ENCODE data around the gene KLHL6.

Gene KLHL6

DNA sequence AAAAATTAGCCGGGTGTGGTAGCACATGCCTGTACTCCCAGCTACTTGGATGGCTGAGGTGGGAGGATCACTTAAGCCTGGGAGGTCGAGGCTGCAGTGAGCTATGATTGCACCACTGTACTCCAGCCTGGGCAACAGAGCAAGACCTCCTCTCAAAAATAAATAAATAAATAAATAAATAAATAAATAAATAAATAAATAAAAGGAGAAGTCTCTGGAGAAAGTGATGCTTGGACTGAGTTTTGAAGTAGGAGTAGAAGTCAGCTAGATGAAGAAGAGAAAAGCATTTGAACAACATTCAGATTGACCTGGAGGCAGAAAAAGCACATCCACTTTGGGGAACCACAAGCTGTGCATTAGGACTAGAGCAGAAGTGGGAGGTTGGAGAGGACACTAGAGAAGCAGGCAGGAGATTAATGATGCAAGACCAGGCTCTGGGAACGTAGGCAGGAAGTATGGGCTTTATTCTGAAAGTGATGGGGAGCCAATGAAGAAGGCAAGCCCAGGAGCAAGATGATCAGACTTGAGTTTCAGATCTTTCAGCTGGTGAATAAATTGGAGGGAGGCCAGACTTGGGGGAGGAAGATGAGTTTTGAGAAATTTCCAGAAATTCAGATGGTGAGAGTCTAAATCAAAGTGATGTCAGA lies 48.7 kb downstream of the KLHL6 start:
- peak; percentile 31 for DNase-seq (ENCODE audit: low spot score)

DNA sequence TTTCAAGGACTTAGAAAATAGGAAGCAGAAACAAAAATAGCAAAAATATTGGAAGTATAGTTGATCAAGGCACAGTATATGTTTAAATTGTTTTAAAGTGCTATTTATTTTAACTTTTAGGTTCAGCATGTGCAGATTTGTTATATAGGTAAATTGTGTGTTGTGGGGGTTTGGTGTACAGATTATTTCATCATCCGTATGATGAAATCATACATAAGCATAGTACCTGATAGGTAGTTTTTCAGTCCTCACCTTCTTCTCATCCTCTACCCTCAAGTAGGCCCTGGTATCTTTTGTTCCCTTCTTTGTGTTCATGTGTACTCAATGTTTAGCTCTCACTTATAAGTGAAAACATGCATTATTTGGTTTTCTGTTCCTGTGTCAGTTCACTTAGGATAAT lies 50.9 kb downstream of the KLHL6 start:
- DNase-seq (ENCODE audit: low spot score) = no peak

DNA sequence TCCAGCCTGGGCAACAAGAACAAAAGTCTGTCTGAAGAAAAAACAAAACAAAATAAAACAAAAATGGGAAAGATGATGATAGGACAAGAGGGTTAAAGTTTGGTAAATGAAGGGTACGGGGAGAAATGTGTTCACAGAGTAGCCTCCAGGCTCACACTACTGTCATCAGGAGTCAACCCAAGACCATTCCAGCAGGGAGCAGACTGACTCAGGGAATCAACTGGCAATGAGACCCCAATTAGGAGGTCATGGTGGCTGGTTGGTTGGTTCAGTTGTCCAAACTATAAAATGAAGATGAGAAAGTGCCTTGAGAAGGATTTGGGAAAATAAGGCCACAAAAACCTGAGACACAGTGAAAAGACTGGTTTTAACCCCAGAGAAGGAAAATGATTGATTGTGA lies 51.8 kb downstream of the KLHL6 start:
- no peak for DNase-seq (ENCODE audit: low spot score)

DNA sequence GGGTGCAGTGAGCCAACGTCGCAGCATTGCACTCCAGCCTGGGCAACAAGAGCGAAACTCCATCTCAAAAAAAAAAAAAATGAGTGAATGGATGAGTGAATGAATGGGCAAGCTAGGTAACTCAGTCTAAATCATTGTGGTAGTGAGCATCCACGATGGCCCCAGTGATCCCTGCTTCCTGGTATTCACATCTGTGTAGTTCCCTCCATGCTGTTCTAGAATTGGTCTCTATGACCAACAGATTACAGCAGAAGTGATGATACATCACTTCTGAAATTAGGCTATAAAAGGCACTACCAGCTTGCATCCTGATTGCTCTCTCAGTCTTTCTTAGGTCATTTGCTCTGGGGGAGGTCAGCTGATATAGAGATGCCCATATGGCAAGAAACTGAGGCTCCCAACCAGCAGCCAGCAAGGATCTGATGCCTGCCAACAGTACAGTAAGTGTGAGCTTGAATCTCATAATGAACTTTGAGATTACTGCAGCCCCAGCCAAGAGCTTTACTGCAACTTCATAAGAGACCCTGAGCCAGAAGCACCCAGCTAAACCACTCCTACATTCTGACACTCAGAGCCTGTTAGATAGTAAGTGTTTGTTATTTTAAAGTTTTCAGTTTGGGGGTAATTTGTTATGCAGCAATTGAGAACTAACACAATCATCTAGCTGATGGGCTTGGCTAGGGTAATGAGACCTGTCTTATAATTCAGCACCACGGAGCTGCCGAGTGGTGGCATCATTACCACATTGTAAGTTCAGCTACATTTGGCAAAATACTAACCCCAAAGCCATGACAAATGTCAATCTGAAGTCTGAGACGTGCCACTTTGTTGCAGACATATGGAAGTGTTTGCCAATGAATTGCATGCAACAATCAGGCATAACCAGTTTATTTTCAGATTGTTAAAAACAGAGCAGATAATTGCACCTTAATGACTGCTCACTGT lies 53.0 kb downstream of the KLHL6 start:
- peak; percentile 88 for DNase-seq (ENCODE audit: low spot score)

DNA sequence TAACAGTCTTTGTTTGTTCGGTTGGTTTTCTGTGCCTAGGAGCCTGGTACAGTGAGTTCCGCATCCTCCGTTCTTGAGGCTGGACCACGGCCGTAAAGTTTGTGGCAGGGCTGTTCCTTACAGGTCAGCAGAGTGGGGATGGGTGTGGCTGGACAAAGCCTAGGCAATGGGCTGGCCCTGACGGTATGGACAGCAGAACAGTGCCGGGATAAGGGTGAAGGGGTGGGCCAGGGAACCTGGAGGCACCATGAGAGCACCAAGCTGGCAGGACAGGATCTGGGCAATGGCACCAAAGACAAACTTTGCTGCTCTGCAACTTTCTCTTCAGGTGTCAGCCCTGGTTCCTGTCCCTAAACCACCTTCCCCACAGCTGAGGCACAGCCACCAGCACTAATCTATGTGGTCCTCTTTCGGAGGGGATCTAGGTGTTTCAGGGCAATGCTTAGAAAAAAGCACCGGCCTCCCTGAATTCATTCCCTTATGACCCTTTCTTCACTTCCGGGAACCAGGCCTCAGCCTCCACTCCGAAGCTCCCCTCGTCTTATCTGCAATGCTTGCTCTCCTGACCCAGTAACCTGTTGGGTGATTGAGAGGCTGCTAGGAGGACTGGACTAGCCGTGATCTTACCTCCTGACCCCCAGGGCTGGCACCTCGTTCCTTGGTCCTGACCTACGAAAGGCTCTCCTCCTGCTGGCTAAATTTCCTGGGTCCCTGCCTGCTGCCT lies 54.4 kb downstream of the KLHL6 start:
- DNase-seq (ENCODE audit: low spot score) = no peak

DNA sequence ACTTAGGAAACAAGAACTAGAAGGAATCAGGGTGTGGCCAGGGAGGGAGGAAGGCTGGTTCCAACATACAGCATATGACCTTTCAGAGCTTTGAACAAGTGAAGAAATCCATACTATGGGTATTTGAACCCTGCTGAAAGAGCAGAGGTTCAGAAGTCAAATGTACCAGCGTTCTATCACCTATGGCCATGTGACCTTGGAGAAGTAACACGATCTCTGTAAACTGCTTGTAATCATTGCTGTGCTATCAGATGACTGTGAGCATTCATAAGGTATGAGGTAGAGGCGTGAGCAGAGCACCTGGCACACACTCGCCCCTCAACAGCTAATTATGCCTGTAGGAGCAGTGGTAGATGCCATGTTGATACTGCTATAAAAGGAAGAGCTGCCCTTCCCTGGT lies 55.2 kb downstream of the KLHL6 start:
- no peak for DNase-seq (ENCODE audit: low spot score)

DNA sequence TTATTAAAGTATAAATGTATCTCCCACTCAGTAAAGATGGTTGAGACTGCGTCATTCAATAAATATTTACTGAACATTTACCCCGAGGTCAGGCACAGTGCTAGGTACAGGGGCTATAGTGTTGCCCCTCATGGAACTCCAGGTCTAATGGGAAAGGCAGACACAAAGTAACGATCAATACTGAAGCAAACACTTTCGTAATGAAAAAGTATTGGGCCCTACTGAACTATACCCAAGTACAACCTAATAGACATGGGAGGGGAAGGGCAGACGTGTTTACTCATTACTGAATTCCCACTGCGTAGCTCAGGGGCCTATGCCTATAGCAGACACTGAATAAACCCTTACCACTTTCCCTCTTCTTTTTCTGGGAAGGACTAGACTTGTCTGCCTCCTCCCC lies 56.9 kb downstream of the KLHL6 start:
- no peak for DNase-seq (ENCODE audit: low spot score)

DNA sequence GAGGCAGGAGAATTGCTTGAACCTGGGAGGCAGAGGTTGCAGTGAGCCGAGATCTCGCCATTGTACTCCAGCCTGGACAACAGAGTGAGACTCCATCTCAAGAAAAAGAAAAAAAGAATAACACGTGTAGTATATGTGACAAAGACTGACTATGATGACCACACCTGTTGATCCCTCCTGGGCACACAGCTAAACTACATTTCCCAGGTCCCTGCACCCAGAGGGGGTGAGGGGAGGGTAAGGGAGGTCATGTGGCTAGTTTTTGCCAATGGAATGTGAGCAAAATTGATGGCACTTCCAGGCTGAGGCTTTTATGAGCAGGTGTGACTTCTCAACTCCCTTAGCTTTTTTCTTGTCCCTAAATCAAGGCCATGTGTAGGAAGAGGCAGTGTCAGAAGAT lies 58.2 kb downstream of the KLHL6 start:
- no peak for DNase-seq (ENCODE audit: low spot score)

DNA sequence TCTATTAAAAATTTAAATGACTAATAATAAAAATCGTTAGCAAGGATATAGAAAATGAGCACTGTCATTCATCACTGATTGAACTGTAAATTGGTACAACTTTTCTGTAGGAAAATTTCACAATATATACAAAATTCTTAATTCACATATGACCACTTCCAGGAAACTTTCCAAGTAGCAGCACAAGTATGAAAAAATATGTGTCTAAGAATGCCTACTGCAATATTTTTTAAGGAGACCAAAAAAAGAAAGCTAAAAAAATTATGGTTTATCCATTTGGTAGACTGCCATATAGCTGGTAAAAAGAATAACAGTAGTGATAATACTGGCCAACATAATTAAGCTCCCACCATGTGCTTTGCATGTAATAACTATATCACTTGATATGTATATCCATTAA lies 59.2 kb downstream of the KLHL6 start:
- DNase-seq (ENCODE audit: low spot score) = no peak

DNA sequence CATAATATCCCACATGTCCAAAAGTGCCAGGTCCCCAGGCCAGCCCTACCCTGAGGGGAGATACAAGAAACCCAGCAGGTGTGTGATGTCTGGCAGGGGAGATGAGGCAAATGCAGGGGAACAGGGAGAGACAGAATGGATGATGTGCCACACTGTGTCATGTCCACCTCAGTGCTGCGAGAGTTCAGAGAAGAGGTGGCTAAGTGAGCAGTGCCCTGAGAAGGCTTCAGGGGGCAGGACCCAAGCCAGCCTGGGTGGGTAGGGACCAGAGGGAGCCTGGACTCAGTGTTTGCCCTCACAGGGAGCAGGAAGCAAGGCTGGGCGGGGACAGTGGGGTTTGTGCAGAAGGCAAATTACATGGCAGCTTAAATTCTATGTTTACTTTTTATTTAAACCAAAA lies 61.2 kb downstream of the KLHL6 start:
- no peak for DNase-seq (ENCODE audit: low spot score)

DNA sequence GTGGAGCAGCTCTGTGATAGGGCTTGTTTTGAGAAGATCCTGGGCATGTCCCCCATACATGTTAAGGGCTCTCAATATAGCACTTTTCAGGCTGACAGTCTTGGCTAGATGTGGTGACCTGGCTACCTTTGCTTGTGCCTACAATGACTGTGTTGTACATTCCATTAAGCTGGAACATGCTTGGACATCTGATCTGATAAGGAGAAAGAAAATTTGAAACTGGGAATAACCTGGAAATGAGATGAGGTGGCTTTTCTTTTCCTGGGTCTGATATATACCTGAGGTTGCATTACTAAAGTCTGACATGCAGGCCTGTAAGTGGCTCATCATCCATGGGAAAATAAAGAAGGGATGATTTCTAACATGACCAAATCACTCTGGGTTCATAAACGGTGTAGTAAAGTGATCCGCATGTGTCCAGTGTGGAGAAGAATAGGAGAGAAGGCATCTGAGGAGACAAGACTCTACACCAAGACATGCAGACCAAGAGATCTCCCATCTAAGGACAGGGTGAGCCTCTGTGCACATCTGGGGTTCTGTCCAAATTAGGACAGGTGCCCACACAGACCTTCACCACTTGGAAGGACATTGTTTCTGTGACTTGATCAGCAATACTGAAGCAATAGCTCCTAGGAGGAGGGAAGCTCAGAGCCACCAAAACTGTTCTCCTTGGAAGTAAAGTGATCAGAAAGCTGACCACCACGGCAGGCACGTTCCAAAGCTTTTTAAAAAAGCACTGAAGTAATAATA lies 62.0 kb downstream of the KLHL6 start:
- no peak for DNase-seq (ENCODE audit: low spot score)

DNA sequence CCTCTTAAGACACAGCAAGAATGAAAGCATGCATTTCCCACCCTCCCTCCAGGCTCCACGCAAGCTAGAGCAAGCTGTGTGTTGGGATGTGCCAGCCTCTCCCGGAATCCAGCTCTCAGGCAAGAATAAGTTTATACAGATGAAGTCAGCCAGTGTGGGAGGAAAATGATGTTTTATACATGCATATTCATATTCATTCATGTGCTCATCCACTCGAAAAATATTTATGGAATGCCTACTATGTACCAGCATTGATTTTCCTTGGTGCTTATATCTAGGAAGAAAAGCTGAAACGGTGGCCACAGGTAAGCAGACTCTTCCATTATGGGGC lies 62.7 kb downstream of the KLHL6 start:
- no peak for DNase-seq (ENCODE audit: low spot score)

DNA sequence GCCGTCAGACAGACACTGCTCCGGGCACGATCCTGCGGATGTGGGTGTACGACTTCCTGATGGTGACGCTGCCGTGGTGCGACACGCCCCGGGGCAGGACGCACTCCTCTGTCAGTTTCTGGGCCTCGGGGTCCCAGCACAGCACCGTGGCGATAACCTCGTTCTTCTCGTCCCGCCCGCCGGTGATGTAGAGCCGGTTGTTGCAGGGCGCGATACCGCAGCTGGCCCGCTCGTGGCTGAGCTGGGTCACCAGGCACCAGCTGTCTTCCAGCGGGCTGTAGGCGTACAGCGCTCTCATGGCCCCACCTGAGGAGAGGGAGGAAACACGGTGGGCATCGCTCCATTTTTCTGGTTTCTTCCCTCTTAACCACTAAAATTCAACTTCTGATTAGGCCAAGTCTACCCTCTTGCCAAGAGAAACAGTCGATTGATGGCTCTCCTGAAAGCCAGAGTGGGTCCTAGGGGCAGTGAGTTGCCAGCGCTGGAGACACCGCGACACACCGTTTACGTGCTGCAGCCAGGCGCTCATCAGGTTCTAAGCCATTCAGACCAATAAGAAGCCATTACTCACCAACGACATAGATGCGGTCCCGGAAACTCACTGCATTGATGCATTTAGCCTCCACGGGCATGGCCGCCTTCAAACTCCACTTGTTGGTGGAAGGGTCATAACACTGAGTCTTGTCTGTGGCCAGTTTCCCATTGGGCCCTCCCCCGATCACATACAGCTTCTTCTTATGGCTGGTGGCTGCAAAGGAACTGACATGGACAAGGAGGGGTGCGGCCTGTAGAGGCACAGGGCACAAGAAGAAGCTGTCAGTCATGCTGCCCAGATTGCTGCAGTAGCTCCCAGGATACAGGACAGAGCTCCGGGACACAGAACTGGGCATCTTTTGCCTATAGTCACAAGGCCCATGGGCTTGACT lies 63.3 kb downstream of the KLHL6 start:
- DNase-seq (ENCODE audit: low spot score) = no peak

DNA sequence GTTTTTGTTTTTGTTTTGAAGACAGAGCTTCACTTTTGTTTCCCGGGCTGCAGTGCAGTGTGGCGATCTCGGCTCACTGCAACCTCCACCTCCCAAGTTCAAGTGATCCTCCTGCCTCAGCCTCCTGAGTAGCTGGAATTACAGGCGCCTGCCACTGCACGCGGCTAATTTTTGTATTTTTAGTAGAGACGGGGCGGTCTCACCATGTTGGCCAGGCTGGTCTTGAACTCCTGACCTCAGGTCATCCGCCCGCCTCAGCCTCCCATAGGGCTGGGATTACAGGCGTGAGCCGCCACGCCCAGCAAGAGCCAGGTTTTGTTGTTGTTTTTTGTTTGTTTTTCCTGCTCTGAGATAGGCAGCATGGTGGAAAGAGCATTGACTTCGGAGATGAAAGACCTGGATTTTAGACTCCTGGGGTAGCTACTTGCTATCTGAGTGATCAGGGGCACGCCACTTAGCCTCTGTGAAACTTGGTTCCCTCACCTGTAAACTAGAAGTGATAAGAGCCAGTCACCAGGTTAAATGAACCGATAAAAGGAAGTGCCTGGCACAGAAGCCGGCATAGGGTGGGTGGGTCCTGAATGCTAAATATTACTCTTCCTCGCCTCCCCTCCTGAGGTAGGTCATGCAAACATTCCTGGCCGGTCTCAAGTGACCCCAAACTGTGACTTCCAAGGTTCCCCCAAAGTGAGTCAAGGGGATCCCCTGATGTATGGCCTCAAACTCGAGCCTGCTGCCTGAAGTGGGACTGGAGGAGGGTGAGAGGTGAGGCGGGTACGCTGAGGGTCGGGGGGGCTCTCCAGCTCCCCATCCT lies 64.2 kb downstream of the KLHL6 start:
- no peak for DNase-seq (ENCODE audit: low spot score)

DNA sequence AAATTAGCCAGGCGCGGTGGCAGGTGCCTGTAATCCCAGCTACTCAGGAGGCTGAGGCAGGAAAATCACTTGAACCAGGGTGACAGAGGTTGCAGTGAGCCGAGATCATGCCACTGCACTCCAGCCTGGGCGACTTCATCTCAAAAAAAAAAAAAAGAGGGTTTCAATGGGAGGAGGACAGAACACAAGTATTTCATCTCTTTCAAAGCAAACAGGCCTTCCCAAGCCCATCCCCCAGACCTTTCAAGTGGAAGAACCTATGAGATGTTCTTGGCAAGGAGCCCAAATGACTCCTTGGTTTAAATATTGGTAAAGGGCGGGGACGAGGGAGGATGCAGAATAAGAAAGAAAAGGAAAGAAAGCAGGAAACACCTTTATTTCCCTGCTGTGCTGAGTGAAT lies 64.9 kb downstream of the KLHL6 start:
- no peak for DNase-seq (ENCODE audit: low spot score)

DNA sequence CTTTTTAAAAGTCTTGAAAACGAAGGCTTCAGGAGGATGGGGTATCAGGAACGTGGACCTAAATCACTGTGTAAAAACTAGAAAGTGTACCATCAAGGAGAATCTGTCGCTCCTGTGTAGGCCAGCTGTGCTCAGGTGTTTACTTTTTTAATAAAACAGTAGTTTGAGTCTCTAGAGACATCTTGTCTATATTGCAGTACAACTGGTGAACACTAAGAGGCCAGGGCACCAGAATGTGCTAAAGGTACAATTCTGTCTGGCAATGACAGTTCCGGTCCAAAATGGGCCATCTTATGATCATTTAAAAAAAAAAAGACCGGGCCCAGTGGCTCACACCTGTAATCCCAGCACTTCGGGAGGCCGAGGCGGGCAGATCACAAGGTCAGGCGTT lies 65.3 kb downstream of the KLHL6 start:
- no peak for DNase-seq (ENCODE audit: low spot score)

DNA sequence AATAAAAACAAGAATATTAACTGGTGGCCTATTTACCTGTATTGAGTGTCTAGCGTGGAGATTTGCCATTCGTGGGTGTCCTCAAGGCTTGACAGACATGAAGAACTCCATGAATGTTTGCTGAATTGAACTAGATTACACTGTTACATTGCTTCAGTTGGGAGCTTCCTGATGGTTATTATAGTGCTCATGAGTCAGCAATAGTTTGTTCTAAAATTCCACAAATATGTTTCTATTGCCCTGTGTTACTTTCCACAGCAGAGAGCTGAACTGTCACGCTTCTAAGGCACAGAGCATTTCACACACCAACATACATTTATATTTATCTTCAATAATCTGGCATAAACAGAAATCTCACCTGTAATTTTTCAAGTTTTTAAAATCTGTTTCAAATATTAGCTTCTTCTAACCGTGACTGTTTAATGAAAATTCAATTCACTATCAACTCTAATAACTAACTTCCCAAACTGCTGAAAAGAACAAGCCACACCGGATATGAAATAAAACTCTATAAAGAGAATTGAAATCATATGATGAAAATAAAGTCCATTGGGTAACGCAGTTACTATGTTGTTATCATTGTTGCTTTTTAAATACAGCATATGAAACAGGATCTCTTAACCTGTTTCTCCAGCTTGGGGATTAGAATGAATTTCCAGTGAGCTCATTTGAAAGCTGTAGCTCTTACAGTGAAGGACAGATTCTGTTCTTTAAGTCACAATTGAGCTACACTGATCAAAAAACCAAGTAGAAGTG lies 65.9 kb downstream of the KLHL6 start:
- DNase-seq (ENCODE audit: low spot score) = no peak

DNA sequence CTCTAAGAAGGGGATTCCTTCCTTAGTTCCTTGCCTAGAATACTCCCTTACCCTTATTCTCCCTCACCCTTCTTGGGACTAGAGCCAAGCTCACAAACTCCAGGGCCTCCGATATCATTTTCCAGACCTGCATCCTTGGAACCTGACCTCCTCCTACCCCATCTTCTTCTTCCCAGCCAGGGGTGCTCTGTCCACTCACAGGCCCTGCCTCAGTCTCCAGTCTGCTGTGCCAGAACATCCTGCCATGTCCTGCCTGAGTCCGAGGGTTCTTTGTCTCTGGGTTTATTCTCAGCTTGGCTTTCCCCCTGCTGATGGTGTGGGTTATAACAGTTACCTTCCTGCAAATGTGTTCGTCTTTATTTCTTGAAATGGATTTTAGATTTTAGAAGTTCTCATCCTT lies 67.2 kb downstream of the KLHL6 start:
- no peak for DNase-seq (ENCODE audit: low spot score)

DNA sequence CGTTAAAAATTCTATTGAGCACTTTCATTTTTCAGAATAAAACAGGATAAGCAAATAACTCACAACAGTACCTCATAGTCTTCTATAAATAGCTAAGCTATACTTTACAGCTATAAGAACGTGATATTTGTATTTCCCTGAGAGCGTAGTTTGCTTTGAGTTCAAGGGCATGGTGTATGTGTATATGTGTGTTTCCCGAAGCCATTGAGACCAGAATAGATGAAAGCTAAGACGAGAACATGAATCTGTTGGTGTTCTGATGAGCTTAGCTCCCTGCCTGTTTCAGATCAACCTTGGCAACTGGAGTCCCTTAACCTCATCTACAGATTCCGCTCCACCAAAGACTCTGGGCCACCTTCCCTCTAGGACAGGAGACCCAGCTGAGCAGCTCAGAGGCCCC lies 67.6 kb downstream of the KLHL6 start:
- no peak for DNase-seq (ENCODE audit: low spot score)

DNA sequence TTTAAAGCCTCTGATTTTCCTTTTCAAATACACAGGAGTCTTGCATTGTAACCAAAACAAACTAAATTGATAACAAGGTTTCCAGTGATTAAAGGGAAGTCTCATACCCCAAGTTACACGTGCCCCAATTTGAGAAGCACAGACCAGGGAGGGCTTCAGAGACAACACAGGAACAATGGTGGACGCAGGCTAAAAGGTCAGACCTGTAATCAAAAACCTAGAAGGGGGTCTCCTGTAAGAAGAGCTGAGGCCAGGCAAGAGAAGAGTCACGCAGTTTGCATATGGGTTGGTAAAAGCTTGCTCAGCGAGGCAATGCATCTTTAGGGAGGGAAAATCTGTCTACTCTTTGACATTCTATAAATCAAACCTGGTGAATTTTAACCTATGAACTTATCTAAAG lies 68.5 kb downstream of the KLHL6 start:
- DNase-seq (ENCODE audit: low spot score) = no peak
